Anterior cingulate cortex (tissue), 58 donors: Measurements from ENCODE around the gene ZNF708.
"Not testable (repeated sequence)": the region's sequence is repeated elsewhere in the genome, so short reads cannot be mapped to it uniquely, and the experiment has no call there.

ENCODE experiments used
- DNase-seq, 58 donors: peaks; one replicate each; lab custom pipeline; 2025; lab: John Stamatoyannopoulos, UW

The ZNF708 gene

DNA sequence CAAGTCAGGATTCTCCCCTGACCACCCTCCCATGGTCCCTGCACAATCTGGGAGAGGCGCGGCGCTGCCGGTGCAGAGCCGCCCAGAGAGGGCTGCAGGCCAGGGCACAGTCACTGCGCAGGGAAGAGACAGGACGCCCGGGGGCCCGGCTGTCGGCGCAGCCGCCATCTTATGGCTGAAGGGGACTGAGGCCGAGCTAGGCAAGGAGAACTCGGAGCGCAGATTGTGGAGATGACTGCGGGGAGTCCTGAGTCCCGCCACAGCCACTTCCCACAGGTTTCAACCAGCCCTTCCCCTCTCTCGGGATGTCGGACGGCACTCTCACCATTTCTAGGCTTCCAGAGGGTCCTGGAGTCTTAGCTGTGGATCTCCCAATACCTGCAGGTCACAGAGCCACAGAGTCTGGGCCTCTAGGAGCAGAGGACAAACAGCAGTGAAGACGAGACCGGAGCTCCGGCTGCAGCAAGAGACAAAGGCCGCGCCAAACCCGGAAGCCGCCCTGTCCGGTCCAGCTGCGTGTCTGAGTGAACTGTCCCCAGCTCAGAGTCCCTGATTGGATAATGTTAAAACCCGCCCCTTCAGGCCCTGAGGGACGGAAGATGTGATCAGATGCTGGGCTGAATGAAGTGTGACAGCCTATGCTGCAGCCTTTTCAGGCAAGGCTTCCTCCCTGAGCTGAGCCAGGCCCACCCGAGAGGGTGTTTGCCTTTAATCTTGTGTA lies at the start of gene ZNF708:
Gene ZNF708 (minus strand): TSS at position 526 of the 721 bp plus-strand sequence. CDS start 198 bp downstream, at position 328.
- peak; percentile 18 to 97 (median 89) for DNase-seq

- DNase-seq = no peak
These were observed 33.1 kb upstream of the ZNF708 start for GRCh38 chr19:21362291-21362690.

DNA sequence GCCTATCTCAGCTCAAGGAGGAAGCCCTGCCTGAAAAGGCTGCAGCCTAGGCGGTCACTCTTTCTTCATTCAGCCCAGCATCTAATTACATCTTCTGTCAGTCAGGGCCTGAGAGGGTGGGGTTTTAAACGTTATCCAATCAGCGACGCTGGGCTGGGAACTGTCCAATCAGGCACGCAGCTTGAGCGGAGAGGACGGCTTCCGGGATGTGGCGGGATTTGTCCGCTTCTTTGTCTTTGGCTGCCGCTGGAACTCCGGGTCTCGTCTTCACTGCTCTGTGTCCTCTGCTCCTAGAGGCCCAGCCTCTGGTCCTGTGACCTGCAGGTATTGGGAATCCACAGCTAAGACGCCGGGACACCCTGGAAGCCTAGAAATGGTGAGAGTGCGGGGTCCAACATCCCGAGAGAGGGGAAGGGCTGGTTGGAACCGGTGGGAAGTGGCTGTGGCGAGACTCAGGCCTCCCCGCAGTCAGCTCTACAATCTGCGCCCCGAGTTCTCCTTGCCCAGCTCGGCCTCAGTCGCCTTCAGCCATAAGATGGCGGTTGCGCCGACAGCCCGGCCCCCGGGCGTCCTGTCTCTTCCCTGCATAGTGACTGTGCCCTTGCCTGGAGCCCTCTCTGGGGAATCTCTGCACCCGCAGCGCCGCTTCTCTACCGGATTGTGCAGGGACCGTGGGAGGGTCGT lies 29.7 kb upstream of the ZNF708 start, which contains the start of gene ZNF738:
Gene ZNF738 (plus strand): TSS at position 233 of the 684 bp plus-strand sequence. CDS start 141 bp downstream, at position 374.
- DNase-seq = peak; percentile 43 to 96 (median 90)

- no peak for DNase-seq
These were observed 23.6 kb upstream of the ZNF708 start for GRCh38 chr19:21352830-21353229.

DNA sequence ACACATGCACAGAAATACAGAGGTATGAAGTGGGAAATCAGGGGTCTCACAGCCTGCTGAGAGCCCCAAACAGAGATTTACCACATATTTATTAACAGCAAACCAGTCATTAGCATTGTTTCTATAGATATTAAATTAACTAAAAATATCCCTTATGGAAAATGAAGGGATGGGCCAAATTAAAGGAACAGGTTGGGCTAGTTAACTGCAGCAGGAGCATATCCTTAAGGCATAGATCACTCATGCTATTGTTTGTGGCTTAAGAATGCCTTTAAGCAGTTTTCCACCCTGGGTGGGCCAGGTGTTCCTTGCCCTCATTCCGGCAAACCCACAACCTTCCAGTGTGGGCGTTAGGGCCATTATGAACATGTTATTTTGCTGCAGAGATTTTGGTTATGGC lies 15.6 kb upstream of the ZNF708 start:
- not testable (repeated sequence) for DNase-seq

- DNase-seq = no peak
These were observed 6.5 kb upstream of the ZNF708 start for GRCh38 chr19:21335721-21336120.

- no peak for DNase-seq
These were observed 804 bp downstream of the ZNF708 start for GRCh38 chr19:21328406-21328805.

GRCh38 chr19:21326169-21326568 lies 3.0 kb downstream of the ZNF708 start:
- DNase-seq = no peak

DNA sequence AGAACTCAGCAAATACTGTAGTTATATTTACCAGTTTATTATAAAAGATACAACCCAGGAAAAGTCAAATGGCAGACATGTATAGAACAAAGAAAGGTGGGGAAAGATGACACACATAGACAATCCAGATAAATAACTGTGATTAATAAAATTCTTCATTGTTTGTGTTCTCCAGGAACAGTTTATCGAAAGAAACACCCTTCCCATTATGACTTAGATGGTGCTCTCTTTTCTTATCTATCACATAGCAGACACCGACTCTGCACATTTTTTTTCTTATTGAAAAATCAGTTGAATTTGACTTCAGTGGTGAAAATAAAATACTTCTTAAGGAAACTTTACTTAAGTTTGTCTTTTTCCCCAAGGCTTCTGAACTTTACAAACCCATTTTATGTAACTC lies 6.2 kb downstream of the ZNF708 start:
- no peak for DNase-seq

DNA sequence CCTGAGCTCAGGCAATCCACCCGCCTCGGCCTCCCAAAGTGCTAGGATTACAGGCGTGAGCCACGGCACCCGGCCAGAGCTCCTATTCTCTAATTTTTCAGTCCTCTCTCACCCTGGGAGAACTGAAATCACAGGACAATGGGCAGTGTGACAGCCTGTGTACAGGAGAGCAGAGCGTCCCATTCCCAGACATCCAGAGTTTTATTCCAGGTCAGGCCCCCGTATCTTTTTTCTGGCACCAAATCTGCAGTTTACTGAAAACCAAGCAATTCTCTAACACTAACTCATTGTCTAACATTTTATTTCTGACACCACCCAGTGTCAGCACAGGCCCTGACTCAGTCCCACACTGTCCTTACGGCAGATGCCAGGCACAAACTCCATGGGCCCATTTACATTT lies 6.7 kb downstream of the ZNF708 start:
- DNase-seq = peak in 47 of 58 donors; percentile 0 to 90 (median 48)

DNA sequence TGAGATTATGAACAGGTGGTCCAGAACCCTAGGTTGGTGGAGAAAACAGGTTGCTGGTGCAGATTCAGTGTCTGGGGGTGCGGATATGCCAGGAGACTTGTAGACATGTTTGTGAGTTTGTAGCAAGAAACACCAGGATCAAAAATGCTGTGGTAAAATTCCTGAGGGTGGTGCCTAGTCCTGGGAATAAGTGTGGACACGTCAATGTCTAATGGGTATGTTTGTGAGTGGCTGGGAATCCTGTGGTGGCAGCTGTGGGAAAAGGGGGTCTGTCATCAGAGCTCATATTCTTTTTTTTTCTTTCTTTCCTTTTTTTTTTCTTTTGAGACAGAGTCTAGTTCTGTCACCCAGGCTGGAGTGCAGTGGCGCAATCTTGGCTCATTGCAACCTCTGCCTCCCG lies 7.2 kb downstream of the ZNF708 start:
- peak in 1 of 58 donors; percentile 6 for DNase-seq

DNA sequence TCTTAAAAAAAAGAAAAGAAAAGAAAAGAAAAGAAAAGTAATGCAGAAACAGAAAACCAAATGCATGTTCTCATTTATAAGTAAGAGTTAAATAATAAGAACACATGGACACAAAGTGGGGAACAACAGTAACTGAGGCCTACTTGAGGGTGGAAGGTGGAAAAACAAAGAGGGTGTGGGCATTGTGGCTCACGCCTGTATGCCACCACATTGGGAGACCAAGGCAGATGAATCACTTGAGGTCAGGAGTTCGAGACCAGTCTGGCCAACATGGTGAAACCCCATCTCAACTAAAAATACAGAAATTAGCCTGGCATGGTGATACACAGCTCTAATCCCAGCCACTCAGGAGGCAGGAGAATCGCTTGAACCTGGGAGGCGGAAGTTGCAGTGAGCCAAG lies 8.1 kb downstream of the ZNF708 start:
- no peak for DNase-seq

- DNase-seq = peak in 1 of 58 donors; percentile 9
These were observed 11.4 kb downstream of the ZNF708 start for GRCh38 chr19:21317821-21318220.

DNA sequence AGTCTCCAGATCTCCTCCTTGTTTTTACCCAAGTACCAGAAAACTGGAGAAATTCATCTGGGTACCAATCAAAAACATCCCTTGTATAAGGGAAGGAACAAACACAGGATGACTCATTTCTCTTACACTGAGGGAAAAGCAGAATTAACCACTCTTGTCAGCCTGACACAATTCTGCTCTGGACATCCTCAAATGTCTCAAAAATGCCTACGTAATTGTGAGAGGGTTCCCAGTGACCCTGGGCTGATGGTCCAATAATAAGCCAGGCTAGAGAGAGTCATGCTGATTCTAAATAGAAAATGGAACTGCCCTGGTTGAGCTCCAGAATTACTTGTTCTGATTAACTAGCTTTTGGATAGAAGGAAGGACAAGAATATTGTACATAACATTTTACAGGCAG lies 14.5 kb downstream of the ZNF708 start:
- DNase-seq = peak in 6 of 58 donors; percentile 7 to 23 (median 14)

DNA sequence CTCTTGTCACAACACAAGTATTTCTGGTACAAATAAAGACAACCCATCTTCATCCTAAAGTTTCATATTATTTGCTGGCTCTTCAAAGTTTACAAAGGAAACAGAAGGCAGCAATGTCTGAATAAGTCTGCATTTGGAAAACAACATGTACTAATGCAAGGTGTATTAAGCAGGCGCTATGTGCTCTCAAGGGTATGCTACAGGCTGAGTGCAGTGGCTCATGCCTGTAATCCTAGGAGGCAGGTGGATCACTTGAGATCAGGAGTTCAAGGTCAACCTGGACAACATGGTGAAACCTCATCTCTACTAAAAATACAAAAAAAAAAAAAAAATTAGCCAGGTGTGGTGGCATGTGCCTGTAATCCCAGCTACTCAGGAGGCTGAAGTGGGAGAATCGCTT lies 16.4 kb downstream of the ZNF708 start:
- not testable (repeated sequence) for DNase-seq

DNA sequence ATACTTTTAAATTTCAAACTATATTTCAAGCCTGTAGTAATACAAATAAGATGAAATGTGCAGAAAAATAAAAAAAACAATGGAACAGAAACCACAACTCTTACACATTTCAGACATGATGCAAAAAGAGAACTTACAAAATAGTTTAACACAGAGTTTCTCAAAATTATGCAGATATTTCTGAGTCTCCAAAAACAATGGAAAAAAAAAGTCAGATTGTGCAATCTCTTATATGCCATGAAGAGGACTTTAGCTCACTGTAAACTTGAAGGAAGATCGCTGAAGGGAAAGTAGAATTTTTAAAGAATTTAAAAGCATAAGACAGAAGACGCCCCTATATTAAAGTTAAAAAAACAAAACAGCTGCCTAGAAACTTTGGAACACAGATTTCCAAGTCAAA lies 20.4 kb downstream of the ZNF708 start:
- DNase-seq = no peak

GRCh38 chr19:21306881-21307479 lies 22.2 kb downstream of the ZNF708 start:
- DNase-seq = not testable (repeated sequence)

GRCh38 chr19:21293768-21294167 lies 35.4 kb downstream of the ZNF708 start:
- not testable (repeated sequence) for DNase-seq

DNA sequence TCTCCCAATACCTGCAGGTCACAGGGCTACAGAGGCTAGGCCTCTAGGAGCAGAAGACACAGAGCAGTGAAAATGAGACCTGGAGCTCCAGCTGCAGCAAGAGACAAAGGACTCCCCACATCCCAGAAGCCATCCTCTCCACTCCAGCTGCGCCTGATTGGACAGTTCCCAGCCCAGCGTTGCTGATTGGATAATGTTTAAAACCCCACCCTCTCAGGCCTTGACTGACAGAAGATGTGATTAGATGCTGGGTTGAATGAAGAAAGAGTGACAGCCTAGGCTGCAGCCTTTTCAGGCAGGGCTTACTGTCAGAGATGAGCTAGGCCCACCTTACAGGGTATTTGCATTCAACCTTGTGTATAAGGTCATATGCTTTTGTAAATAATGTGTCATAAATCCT lies 59.4 kb downstream of the ZNF708 start:
- no peak for DNase-seq

- no peak for DNase-seq
These were observed 64.3 kb downstream of the ZNF708 start for GRCh38 chr19:21264891-21265290.

GRCh38 chr19:21264416-21264815 lies 64.8 kb downstream of the ZNF708 start:
- no peak for DNase-seq
